Measurements from ENCODE around the gene SELENOF.

DNA sequence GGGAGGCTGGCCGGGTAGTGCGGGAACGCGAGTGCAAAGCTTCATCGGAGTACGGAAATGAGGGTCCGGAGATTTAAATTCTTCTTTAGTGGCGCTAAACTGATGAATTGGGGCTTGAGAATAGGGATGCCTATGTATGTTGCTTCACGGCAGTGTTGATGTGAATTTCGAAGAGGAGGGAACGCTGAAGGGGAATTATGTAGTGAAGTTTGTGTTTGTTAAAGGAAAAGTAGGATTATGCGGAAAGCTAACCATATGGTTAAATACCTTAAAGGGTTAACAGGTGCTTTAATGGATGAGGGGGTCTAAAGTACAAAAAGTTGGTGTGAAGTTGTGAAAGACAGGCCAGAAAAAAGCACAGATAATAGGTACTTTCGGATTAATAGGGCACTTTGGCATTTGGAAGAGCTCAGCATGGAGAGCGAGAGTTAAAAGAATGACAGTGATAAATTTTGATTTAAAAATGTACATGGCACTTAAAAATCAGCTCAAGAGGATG is 1.9 kb upstream of the SELENOF start:
- TF ChIP-seq POLR2A (IDR thresholded peaks at IDR 0.05), result no peak
- no peak for TF ChIP-seq CTCF (IDR thresholded peaks at IDR 0.05)
